Measurements from ENCODE around the gene MPHOSPH6.

DNA sequence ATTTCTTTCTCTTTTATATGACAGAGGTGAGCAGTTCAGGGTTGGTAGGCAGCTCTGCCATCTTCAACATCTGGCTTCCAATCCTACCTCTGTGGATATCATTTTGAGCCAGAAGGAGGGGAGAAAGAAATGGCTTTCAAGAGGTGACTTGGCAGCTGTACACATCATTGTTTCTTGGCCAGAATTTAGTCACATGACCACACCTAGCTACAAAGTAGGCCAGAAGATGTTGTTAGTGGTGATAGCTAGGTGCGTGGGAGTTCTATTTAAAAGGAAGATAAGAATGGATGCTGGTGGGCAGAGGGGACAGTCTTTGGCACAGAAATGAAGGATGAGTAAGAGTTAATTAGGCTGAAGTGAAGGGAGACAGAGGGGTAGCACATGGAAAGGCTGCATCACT is 29.2 kb upstream of the MPHOSPH6 start:
- TF ChIP-seq POLR2A (IDR thresholded peaks at IDR 0.05; ENCODE audit: low read length) = no peak
- TF ChIP-seq GATA1 (IDR thresholded peaks at IDR 0.05; ENCODE audit: low read depth, low read length) = no peak
